Gastrocnemius medialis (tissue), 4 donors: Measurements from ENCODE around the gene GALNT13.

Experiments used
- CTCF ChIP-seq, 5 experiments: fragments of 450-650 bp in 3 of 5; fragments of 200-600 bp in 2 of 5; sonication (generic) in 2 of 5; IDR thresholded peaks in 4 of 5; conservative IDR thresholded peaks in 1 of 5; 1 replicate in 4 of 5; 2 replicates in 1 of 5; pipeline ENCODE4 v1.5.1; 2016 to 2019; ENCODE audit warnings: antibody characterized with exemption in 5 of 5, mild to moderate bottlenecking in 3 of 5, moderate library complexity in 3 of 5
- POLR2A ChIP-seq, 2 donors: fragments of 450-650 bp; IDR thresholded peaks; one replicate each; pipeline ENCODE4 v1.6.1; 2017; ENCODE audit warnings: antibody characterized with exemption in 2 of 2, mild to moderate bottlenecking in 2 of 2, moderate library complexity in 2 of 2

GRCh38 chr2:154130821-154131220 lies 259.1 kb downstream of the GALNT13 start:
- TF ChIP-seq CTCF (IDR thresholded peaks at IDR 0.05 in 4 of 5, conservative IDR thresholded peaks at IDR 0.05 in 1 of 5) (no peak), POLR2A (IDR thresholded peaks at IDR 0.05) (no peak)
